ENCODE measurements around the gene IGF1R.
"Not testable (repeated sequence)": the region's sequence is repeated elsewhere in the genome, so short reads cannot be mapped to it uniquely, and the experiment has no call there.

Gene IGF1R

DNA sequence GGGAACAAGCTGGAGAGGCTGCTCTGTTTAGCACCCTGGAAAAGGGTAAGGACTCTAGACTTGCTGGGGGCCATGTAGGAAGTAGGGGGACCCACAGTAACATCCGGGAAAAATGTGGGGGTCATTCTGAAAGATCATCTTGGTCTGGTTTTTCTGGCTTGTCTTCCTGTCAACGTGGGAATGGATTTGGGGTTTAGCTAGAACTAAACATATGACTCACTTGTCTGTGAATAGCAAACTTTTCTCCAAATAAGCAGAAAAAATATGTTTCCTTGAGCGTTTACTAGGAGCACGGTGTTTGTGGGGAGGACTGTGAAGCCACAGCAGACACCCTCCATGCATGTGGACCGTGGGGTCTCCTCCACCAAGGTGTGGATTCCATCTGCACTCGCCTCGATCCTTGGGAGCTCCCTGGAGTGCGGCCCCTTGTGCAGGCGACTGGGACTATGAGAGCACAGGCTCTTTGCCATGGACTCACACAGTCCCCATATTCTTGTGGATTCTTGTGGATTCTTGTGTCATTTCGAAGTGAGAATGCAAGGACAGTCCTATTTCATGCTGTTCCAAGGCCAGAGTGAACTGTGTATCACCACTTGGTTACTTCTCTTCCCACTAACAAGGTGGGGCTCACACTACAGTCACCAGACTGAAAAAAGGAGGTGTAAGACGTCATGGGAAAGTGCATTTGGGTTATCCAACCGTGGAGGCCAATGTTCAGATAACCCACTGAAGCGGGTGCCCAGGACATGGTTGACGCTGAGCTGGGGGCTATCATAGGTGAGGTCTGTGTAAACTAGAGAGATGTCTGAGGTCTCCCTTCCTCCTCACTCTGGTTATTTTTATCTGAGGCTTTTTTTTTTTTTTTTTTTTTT is 333.7 kb downstream of the IGF1R start:
- Histone ChIP-seq H3K9ac (ENCODE audit: low read length) (no peak overlapping the region), H3K36me3 (ENCODE audit: control insufficient read depth, insufficient read depth, low read length) (no peaks in the 10 kb centered on the region), H3K4me1 (ENCODE audit: control insufficient read depth, insufficient read depth, low read length) (peaks cover 14% of the 10 kb centered on the region), H3K27me3 (ENCODE audit: control insufficient read depth, insufficient read depth, low read length) (no peaks in the 10 kb centered on the region), H3K4me3 (ENCODE audit: low read length) (no peak overlapping the region), H3K9me3 (ENCODE audit: control insufficient read depth, low read length) (no peaks in the 10 kb centered on the region)

GRCh38 chr15:98983334-98983733 is 335.0 kb downstream of the IGF1R start:
- Histone ChIP-seq H3K36me3 (ENCODE audit: control insufficient read depth, insufficient read depth, low read length) (no peaks in the 10 kb centered on the region), H3K27me3 (ENCODE audit: control insufficient read depth, insufficient read depth, low read length) (no peaks in the 10 kb centered on the region), H3K4me1 (ENCODE audit: control insufficient read depth, insufficient read depth, low read length) (peaks cover 14% of the 10 kb centered on the region), H3K9me3 (ENCODE audit: control insufficient read depth, low read length) (no peaks in the 10 kb centered on the region), H3K4me3 (ENCODE audit: low read length) (no peak overlapping the region), H3K9ac (ENCODE audit: low read length) (no peak overlapping the region)

- H3K36me3 ChIP-seq (ENCODE audit: control insufficient read depth, insufficient read depth, low read length) = no peaks in the 10 kb centered on the region
- no peaks in the 10 kb centered on the region for H3K27me3 ChIP-seq (ENCODE audit: control insufficient read depth, insufficient read depth, low read length)
- H3K4me1 ChIP-seq (ENCODE audit: control insufficient read depth, insufficient read depth, low read length) = peaks cover 14% of the 10 kb centered on the region
- H3K9ac ChIP-seq (ENCODE audit: low read length) = no peak overlapping the region
- H3K9me3 ChIP-seq (ENCODE audit: control insufficient read depth, low read length) = no peaks in the 10 kb centered on the region
- no peak overlapping the region for H3K4me3 ChIP-seq (ENCODE audit: low read length)
Observed at GRCh38 chr15:98986281-98986680, 337.9 kb downstream of the IGF1R start.

DNA sequence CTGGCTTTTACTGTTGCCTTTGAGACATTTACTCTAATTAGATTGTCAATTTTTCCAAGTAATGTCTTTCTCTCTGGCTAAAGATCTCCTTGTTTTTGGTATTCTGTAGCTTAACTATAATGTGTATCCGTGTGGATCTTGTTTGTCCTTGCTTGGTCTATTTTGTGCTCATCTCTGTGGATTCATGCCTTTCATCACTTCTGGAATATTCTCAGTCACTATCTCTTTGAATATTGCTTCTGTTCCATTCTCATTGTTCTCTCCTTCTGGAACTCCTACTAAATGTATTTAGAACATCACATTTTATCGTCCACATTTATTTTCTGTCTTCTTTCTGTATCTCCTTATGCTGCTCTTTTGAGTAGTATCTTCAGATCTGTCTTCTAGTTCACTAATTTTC is 346.6 kb downstream of the IGF1R start:
- Histone ChIP-seq H3K9ac (ENCODE audit: low read length) (no peak overlapping the region), H3K4me1 (ENCODE audit: control insufficient read depth, insufficient read depth, low read length) (no peaks in the 10 kb centered on the region), H3K4me3 (ENCODE audit: low read length) (no peak overlapping the region), H3K9me3 (ENCODE audit: control insufficient read depth, low read length) (no peaks in the 10 kb centered on the region), H3K36me3 (ENCODE audit: control insufficient read depth, insufficient read depth, low read length) (no peaks in the 10 kb centered on the region), H3K27me3 (ENCODE audit: control insufficient read depth, insufficient read depth, low read length) (no peaks in the 10 kb centered on the region)

DNA sequence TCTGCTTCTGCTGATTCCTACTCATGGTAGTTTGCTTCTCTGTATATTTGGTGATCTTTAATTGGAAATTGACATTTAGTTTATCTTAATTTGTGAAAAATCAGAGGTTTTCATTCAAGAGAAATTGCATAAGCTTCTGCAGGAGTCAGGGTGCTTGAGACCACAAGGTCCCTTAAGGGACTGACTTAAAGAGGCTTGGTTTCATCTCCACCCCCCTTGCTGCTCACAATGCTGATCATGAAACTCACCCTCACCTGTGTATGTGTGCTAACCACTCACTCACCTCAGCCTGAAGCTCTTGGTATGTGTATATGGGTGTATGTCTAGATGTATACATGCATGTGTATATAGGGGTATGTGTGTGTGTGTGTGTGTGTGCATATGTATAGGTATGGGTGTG is 347.8 kb downstream of the IGF1R start:
- Histone ChIP-seq H3K36me3 (ENCODE audit: control insufficient read depth, insufficient read depth, low read length) (no peaks in the 10 kb centered on the region), H3K4me3 (ENCODE audit: low read length) (no peak overlapping the region), H3K27me3 (ENCODE audit: control insufficient read depth, insufficient read depth, low read length) (no peaks in the 10 kb centered on the region), H3K9me3 (ENCODE audit: control insufficient read depth, low read length) (no peaks in the 10 kb centered on the region), H3K4me1 (ENCODE audit: control insufficient read depth, insufficient read depth, low read length) (no peaks in the 10 kb centered on the region), H3K9ac (ENCODE audit: low read length) (no peak overlapping the region)

DNA sequence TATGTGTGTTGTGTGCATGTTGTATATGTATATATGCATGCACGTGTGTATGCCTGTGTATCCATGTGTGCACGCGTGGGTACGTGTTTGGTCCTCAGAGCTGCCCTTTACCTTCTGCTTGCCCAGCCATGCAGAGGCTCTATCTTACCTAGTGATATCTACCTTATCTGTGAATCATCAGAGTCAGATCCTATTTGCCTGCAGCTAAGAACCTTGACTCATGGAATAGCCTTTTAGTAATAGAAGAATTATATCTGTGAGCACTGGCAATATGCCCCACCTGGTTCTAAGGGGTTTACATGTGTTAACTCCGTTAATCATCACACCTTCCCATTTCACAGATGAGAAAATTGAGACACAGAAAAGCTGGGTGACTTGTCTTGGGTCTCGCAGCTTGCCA is 348.3 kb downstream of the IGF1R start:
- H3K4me3 ChIP-seq (ENCODE audit: low read length) = no peak overlapping the region
- H3K27me3 ChIP-seq (ENCODE audit: control insufficient read depth, insufficient read depth, low read length) = no peaks in the 10 kb centered on the region
- no peaks in the 10 kb centered on the region for H3K4me1 ChIP-seq (ENCODE audit: control insufficient read depth, insufficient read depth, low read length)
- H3K36me3 ChIP-seq (ENCODE audit: control insufficient read depth, insufficient read depth, low read length) = no peaks in the 10 kb centered on the region
- no peak overlapping the region for H3K9ac ChIP-seq (ENCODE audit: low read length)
- H3K9me3 ChIP-seq (ENCODE audit: control insufficient read depth, low read length) = no peaks in the 10 kb centered on the region

DNA sequence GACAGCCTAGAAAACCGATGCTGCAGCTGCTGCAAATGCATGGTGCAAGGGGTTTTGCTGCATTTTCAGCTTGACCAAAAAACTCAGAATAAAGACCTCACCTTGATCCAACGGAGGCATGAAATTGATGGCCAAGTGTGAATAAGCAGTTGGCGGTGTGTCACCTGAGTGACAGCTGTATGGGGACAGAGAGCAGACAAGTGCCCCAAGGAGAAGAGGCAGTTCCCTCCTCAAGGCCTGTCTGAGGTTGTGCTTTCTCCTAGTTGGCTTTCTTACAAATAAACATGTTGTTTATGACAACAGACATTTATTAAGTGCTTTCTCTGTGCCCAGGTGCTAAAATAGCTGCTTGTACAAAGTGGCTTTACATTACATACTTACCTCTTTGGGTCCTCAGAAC is 349.0 kb downstream of the IGF1R start:
- Histone ChIP-seq H3K9ac (ENCODE audit: low read length) (no peak overlapping the region), H3K4me1 (ENCODE audit: control insufficient read depth, insufficient read depth, low read length) (no peaks in the 10 kb centered on the region), H3K9me3 (ENCODE audit: control insufficient read depth, low read length) (no peaks in the 10 kb centered on the region), H3K27me3 (ENCODE audit: control insufficient read depth, insufficient read depth, low read length) (no peaks in the 10 kb centered on the region), H3K4me3 (ENCODE audit: low read length) (no peak overlapping the region), H3K36me3 (ENCODE audit: control insufficient read depth, insufficient read depth, low read length) (no peaks in the 10 kb centered on the region)

DNA sequence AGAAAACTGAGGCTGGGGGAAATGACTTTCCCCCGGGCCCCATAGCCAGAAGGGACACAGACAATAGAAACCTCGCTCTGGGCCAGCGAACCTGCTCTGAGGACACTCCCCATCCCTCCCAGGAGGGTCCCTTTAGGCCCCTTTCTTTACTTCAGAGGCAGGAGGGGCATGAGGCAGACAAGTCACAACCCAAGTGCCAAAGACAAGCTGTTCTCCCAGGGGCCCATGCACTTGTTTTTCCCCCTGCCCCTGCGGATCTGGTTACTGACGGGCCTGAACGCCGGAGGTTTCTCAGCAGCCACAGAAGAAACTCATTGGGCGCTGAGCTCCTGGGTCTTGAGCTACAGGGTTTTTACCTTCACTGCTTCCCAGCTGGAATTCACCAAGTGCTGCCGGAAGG is 349.4 kb downstream of the IGF1R start:
- no peaks in the 10 kb centered on the region for H3K36me3 ChIP-seq (ENCODE audit: control insufficient read depth, insufficient read depth, low read length)
- no peaks in the 10 kb centered on the region for H3K9me3 ChIP-seq (ENCODE audit: control insufficient read depth, low read length)
- no peaks in the 10 kb centered on the region for H3K27me3 ChIP-seq (ENCODE audit: control insufficient read depth, insufficient read depth, low read length)
- H3K4me3 ChIP-seq (ENCODE audit: low read length) = no peak overlapping the region
- no peak overlapping the region for H3K9ac ChIP-seq (ENCODE audit: low read length)
- no peaks in the 10 kb centered on the region for H3K4me1 ChIP-seq (ENCODE audit: control insufficient read depth, insufficient read depth, low read length)

DNA sequence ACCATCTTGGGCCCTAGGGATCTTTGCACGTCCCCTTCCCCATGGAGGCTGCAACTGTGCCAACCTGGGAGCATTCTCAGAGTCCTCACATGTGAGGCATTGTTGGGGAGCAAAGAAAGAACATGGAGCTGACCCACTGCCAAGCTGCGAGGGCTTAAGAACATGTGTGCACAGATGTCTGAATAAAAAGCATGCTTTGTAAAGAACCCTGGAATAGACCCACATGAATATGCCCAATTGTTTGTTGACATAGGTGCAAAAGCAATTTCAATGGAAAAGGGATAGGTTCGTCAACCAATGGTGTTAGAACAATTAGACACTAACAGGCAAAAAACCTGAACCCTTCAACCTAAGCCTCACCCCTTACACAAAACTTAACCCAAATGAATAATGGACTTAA is 349.9 kb downstream of the IGF1R start:
- no peaks in the 10 kb centered on the region for H3K9me3 ChIP-seq (ENCODE audit: control insufficient read depth, low read length)
- no peak overlapping the region for H3K4me3 ChIP-seq (ENCODE audit: low read length)
- no peaks in the 10 kb centered on the region for H3K36me3 ChIP-seq (ENCODE audit: control insufficient read depth, insufficient read depth, low read length)
- no peak overlapping the region for H3K9ac ChIP-seq (ENCODE audit: low read length)
- H3K4me1 ChIP-seq (ENCODE audit: control insufficient read depth, insufficient read depth, low read length) = no peaks in the 10 kb centered on the region
- H3K27me3 ChIP-seq (ENCODE audit: control insufficient read depth, insufficient read depth, low read length) = no peaks in the 10 kb centered on the region

- no peaks in the 10 kb centered on the region for H3K27me3 ChIP-seq (ENCODE audit: control insufficient read depth, insufficient read depth, low read length)
- H3K36me3 ChIP-seq (ENCODE audit: control insufficient read depth, insufficient read depth, low read length) = no peaks in the 10 kb centered on the region
- no peak overlapping the region for H3K4me3 ChIP-seq (ENCODE audit: low read length)
- H3K9ac ChIP-seq (ENCODE audit: low read length) = no peak overlapping the region
- H3K9me3 ChIP-seq (ENCODE audit: control insufficient read depth, low read length) = no peaks in the 10 kb centered on the region
- H3K4me1 ChIP-seq (ENCODE audit: control insufficient read depth, insufficient read depth, low read length) = no peaks in the 10 kb centered on the region
Observed at GRCh38 chr15:98999233-98999632, 350.9 kb downstream of the IGF1R start.

DNA sequence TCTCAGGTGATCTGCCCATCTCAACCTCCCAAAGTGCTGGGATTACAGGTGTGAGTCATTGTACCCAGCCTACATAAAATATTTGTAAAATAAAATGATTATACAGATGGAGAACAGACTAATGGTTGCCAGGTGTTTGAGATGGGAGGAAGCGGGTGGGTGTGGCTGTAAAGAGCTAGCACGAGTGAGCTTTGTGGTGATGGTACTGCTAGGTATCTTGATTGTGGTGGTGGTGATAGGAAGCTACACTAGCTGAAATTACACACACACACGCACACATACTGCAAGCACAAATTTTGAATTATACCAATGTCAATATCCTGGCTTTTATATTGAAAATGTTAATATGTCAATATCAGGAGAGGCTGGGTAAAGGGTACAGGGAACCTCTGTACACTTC is 353.9 kb downstream of the IGF1R start:
- H3K4me3 ChIP-seq (ENCODE audit: low read length) = no peak overlapping the region
- H3K9me3 ChIP-seq (ENCODE audit: control insufficient read depth, low read length) = no peaks in the 10 kb centered on the region
- peaks cover 5% of the 10 kb centered on the region for H3K27me3 ChIP-seq (ENCODE audit: control insufficient read depth, insufficient read depth, low read length)
- H3K36me3 ChIP-seq (ENCODE audit: control insufficient read depth, insufficient read depth, low read length) = no peaks in the 10 kb centered on the region
- H3K9ac ChIP-seq (ENCODE audit: low read length) = no peak overlapping the region
- H3K4me1 ChIP-seq (ENCODE audit: control insufficient read depth, insufficient read depth, low read length) = no peaks in the 10 kb centered on the region

DNA sequence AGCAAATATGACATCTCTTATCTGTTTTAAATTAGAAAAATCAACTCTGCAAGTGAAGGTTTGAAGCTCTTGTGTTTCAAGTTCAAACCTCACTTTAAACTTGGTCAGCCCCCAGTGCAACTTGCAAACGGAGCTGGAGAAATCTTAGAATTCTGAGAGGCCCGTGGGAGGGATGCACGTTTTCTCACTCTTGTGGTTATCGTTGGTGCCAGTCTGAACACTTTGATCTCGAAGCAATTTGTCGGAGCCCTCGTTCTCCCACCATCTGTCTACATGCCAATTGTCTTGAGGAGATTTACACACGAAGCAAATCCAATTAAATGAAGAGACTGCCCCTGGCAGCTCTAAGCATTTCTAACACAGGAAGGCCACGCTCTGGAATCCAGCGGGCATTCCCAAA is 355.0 kb downstream of the IGF1R start:
- H3K9ac ChIP-seq (ENCODE audit: low read length); H3K9me3 ChIP-seq (ENCODE audit: control insufficient read depth, low read length); H3K27me3 ChIP-seq (ENCODE audit: control insufficient read depth, insufficient read depth, low read length); H3K4me1 ChIP-seq (ENCODE audit: control insufficient read depth, insufficient read depth, low read length); H3K36me3 ChIP-seq (ENCODE audit: control insufficient read depth, insufficient read depth, low read length); H3K4me3 ChIP-seq (ENCODE audit: low read length): not testable (repeated sequence)
